AG09309 (cell line): Measurements from ENCODE around the gene ATP9A.

Experiments
- DNase-seq: peaks from one replicate; pipeline ENCODE4 v3.0.0-alpha.2; 2010; ENCODE audit warnings: low read depth
- H3K4me3 ChIP-seq: 2 replicates; pipeline ENCODE4 v1.5.1; 2011; ENCODE audit warnings: mild to moderate bottlenecking, low read depth, low read length, moderate library complexity; ENCODE audit not compliant: control insufficient read depth
- CTCF ChIP-seq: IDR thresholded peaks from 2 replicates; pipeline ENCODE4 v1.5.1; 2011; ENCODE audit warnings: mild to moderate bottlenecking, low read depth, low read length, inconsistent platforms; ENCODE audit not compliant: insufficient read depth, control insufficient read depth; ENCODE audit errors: missing control alignments

Gene ATP9A

GRCh38 chr20:51567622-51568021 is 200.6 kb downstream of the ATP9A start:
- no peak overlapping the region for H3K4me3 ChIP-seq
- TF ChIP-seq CTCF = no peak
- no peak for DNase-seq

DNA sequence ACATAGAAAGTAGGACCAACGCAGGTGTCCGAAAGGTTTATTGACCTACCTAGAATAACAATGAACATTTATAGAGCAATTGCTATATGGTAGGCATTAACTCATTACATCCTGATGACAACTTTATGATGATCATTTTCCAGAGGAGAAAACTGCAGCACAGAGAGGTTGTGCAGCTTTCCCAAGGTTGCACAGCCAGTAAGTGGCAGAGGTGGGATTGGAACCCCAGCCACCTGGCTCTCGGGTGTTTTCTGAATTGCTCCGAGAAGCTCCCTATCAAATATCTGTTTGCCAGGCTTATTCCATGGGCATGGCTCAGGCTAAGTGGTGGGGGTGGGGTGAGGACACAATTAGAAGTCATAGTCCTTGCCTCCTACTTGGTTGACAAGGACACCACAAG is 201.6 kb downstream of the ATP9A start:
- DNase-seq = no peak
- no peak overlapping the region for H3K4me3 ChIP-seq
- TF ChIP-seq CTCF = no peak

DNA sequence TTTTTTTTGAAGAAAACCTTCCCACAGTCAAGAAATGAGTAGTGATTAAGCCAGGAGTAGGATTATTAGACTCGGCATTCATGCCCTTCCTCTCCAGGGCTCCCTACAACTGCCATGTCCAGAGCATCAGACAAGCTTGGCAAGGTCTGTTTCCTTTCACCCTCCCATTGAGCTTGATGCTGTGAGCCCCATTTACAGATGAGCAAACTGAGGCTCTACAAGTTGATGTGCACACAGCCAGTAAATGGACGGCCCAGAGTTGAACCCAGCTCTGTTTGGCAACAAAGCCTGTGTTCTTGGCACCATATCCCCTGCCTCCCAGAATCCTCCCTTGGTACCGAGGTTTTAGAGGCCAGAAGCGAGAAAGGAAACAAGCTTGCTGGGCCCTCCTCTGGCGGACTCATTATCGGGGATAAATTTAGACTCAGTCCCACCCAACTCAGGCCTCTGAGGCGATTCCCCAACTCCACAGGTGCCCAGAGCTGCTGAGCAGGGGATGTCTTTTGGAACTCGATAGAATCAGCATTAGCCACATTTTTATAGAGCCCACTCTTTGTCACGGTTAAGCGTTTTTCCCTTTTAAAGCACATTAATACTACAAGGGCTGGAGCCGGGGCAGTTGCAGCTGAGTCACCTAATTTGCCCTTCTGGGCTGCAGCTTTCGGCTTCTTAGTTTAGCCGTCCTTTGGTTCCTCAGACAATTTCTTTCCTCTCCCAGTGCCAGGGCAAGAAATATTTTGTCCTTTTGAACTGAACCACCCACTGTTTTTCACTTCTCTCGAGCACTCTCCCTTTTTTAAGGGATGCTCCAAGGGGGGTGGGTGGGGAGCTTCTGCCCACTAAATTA is 202.7 kb downstream of the ATP9A start:
- no peak for TF ChIP-seq CTCF
- peak; percentile 23 for DNase-seq
- H3K4me3 ChIP-seq = peak overlapping the region; percentile 20

DNA sequence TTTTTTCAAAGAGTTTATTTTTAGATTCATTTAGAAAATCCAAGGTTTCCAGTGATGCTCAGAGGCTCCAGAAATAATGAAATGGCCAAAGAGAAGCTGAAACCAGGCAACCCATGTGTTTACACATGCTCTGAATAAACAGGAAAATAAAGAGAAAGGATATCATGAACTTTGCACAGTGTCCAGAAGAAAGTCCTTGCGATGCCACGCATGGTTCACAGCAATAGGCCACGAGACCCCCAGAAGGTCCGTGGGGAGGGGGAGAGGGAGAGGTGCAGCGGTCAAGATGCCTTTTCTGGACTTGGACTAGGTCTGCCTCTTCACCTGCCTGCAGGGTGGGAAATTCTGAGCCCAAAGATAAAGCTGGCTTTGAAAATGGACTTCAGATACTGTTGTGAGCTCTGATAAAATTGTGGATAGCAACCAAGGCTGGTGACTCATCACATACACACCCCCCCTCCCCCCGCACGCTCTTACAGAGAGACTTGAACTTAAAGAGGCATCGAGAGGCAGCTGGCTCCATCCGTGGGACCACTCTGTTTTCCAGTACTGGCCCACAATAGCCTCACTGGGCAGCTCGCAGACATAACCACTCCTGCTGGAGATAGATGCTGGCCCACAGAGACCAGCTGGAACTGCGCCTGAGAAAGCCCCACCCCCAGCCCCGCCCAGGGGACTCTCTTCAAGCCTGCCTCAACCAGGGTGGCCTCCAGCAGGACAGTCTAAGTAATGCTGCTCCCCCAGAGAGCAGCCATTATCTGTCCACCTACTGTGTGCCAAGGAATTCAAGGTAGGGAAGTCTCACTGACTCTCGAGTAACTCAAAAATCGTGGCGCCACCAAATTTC is 204.5 kb downstream of the ATP9A start:
- TF ChIP-seq CTCF = no peak
- no peak overlapping the region for H3K4me3 ChIP-seq
- DNase-seq = peak; percentile 52

DNA sequence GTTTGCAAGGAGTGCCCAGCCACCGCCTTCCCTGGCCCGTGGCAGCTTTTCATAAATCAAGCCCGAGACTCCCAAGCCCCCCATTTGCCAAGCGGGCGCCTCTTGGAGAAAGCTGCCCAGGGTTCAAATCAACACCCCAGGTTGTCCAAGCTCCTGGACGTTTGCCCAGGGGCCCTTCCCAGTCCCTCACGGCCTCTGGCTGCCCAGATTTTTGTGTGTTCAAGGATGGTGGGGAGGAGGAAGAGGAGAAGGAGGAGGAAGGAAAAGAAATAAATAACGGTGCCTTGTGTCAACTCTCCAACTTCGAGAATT is 205.1 kb downstream of the ATP9A start:
- peak overlapping the region; percentile 60 for H3K4me3 ChIP-seq
- no peak for TF ChIP-seq CTCF
- DNase-seq = no peak

DNA sequence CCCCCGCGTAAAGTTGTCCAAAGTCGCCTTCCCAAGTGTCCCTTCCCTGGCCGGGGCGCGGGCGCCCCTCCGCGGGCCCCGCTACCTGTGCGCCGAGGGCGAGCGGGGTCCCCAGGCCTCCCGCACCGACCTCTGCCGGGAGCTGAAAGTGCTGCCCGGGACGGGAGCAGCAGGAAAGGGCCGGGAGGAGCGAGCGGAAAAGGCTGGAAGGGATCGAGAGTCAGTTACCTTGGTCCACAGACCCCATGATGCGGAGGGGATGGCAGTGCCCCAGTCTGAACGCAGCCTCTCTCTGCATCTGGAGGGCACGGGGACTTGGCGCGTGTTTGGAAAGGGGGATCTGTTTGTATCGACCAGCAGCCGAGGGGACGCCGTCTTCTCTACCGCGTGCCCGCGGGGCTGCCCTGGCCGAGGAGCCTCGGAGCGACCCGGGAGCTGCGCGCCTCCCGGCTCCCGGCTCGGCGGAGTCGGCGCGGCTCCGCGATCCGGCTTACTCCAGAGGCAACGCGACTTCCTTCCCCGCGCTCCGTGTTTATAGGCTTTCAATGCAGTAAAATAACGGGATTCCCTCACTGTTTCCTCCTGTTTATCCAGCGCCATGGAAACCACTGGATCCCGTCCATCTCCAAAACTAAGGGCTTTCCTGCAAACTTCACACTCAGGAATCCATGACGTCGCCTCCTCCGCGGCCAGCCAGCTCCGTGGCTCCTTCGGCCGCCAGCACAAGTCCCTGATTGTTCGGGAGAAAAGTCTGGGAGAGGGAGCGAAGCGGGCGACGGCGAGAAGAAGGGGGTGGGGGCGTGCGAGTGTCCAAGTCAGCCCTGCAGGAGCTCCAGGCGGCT is 205.6 kb downstream of the ATP9A start:
- TF ChIP-seq CTCF = no peak
- peak; percentile 79 for DNase-seq
- H3K4me3 ChIP-seq = peak overlapping the region; percentile 60
